ENCODE results near the gene PSMB10.
"Not testable (repeated sequence)": the region's sequence is repeated elsewhere in the genome, so short reads cannot be mapped to it uniquely, and the experiment has no call there.

PSMB10 gene

DNA sequence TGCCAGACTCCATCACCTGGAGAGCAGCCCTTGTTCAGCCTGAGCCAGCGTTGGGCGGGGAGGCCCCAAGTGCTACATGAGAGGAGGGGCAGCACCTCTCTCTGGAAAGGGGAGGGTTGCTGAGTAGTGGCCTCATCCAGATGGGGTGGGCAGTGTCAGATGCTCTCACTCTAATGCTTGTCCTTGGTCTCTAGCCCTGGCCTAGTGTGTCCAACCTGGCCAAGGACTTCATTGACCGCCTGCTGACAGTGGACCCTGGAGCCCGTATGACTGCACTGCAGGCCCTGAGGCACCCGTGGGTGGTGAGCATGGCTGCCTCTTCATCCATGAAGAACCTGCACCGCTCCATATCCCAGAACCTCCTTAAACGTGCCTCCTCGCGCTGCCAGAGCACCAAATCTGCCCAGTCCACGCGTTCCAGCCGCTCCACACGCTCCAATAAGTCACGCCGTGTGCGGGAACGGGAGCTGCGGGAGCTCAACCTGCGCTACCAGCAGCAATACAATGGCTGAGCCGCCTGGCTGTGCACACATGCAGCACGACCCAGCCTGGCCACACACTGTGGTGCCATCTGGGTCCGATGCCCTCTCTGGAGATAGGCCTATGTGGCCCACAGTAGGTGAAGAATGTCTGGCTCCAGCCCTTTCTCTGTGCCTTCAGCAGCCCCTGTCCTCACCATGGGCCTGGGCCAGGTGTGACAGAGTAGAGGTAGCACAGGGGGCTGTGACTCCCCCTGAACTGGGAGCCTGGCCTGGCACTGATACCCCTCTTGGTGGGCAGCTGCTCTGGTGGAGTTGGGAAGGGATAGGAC, 9.3 kb downstream of the PSMB10 start:
- no peak for DNase-seq (ENCODE audit: low read depth in 2 of 2, low spot score in 1 of 2)

DNA sequence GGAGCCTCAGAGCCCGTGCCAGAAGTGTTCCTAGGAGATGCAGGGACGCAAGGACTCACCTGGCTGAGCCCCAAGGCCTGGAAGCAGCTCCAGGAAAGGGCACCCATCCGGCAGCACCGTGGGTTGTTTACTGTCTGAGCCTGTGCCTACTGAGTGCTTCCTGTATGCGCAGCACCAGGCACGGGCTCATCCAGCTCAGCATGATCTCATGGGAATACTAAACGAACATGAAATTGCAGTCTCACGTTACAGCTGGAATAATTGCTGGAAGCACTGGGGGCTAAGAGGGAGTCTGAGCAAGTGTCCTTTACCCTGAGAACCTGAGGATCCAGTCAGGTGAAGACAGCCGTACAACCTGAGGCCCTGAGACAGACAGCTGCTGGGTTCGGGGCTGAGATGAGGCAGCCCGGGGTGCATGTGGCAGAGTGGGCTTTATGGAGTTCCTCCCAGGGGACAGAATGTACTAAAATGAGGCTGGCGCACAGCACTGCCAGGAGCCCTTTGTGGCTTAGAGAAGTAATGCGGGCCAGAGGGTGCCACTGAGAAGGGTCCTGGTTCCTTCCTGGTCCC, 10.4 kb downstream of the PSMB10 start:
- no peak for DNase-seq (ENCODE audit: low read depth in 2 of 2, low spot score in 1 of 2)

GRCh38 chr16:67924140-67924906, 12.3 kb downstream of the PSMB10 start:
- no peak for DNase-seq (ENCODE audit: low read depth in 2 of 2, low spot score in 1 of 2)

- DNase-seq (ENCODE audit: low read depth in 2 of 2, low spot score in 1 of 2), result no peak
These were observed 13.1 kb downstream of the PSMB10 start for GRCh38 chr16:67923414-67924116.

DNA sequence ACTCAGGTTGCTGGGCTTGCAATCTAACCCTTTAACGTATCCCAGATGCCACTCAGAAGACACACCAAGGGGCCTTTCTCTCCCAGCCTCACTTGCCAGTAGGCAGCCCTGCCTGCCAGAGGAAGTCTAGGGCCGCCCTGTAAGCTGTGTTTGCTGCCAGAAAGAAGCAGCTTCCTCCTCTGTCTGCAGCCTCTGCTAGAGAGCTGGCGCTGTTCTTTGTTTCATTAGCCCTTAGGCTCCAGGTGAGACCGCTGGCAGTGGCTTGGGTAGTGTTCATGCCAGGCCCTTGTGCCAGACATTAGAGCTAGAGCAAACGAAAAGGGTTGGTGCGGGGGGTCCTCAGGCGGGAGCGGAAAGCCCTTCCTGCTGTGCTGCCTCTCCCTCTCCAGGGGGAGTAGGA, 13.9 kb downstream of the PSMB10 start:
- no peak for DNase-seq (ENCODE audit: low read depth in 2 of 2, low spot score in 1 of 2)

DNA sequence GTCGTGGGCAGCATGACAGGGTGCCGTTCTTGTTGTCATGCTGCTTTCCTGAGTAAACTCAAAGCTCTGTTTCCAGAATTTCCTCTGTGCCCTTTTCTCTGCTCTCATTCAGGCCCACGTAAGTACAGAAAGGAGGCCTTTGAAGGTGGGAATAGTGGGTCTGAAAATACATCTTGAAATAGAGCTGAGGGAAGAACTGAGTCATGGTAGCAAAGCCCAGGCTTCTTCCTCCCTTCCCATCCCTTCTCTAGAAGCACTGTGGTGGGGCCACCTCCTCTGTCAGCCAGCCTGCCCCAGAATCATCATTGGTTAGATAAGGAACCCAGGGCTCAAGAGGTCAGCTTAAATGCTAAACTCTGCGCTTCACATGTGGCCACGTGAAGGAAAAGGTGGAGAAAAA, 14.4 kb downstream of the PSMB10 start:
- no peak for DNase-seq (ENCODE audit: low read depth in 2 of 2, low spot score in 1 of 2)

DNA sequence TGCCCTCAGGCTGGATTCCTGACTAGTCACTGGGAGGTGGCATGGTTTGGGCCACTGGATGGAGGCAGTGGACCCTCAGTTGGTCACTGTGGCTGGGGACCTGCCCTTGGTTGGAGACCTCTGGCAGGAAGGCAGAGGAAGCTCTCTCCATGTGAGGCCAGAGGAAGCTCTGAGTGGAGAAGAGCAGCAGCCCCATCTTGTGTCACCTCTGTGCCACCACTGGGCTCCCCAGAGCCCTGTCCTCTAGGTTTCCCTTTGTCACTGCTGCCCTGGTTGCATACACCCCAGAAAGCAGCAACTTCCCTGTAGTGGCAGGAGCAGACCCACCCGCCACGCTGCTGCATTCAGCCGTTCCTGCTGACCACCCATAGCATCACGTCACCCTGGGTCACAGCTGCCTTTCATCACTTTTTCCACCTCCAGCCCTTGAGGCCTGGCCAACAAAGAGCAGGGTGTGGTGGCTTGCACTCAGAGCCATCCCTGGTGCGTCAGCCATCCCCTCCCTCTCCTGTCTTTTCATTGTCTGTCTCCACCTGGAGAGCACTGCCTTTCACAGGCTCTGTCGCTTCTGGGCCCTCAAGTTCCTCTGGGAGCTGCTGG, 16.9 kb downstream of the PSMB10 start:
- no peak for DNase-seq (ENCODE audit: low read depth in 2 of 2, low spot score in 1 of 2)

DNA sequence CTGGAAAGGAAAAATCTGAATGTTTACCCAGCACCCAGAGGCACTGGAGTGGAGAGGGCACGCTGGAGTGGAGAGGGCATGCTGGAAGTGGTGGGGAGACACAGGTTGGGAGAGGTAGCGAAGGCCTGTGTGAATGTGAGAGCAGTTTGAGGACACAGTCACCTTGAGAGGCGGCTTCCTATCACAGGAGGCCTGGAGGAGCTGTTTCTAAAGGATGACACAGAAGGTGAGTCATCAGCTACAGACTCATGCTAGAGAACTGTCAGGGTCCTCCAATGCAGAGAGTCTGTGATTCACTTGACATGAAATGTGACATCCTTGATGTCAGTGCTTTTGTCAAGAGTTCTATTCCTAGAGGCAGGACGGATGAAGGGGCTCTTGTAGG, 18.8 kb downstream of the PSMB10 start:
- DNase-seq (ENCODE audit: low read depth in 2 of 2, low spot score in 1 of 2), result no peak

DNA sequence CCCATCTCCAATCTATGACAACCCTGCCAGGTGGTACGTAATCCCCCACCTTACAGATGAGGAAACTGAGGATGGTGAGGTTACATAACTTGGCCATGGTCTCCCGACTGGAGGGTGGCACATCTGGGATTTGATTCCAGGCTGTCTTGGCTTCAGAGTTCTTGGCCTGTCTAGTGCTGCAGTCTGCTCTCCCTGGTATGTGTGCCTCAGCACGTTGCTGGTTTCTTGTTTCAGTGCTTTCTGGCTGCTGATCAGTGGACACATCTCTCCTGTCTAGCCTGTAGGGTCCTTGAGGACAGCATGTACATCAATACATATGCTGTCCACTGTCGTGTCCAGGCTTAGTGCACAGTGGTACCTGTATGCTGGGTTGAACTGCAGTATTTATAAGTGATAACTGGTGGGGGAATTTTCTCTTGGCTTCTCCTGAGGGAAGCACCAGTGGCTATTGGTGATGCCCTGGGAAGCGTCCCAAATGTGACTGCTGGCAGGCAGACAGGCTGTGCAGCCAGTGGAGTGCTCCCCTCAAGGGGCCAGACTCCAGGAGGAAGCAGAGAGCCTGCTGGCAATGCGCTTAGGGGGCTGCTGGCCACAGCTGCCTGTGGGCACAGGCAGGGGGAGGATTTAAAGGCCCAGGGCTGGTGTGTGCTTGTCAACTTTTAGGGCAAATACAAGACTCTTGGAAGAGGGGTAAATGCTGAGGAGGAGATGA, 19.4 kb downstream of the PSMB10 start:
- DNase-seq (ENCODE audit: low read depth in 2 of 2, low spot score in 1 of 2), result no peak

- DNase-seq (ENCODE audit: low read depth in 2 of 2, low spot score in 1 of 2), result no peak
These were observed 20.6 kb downstream of the PSMB10 start for GRCh38 chr16:67915831-67916723.

DNA sequence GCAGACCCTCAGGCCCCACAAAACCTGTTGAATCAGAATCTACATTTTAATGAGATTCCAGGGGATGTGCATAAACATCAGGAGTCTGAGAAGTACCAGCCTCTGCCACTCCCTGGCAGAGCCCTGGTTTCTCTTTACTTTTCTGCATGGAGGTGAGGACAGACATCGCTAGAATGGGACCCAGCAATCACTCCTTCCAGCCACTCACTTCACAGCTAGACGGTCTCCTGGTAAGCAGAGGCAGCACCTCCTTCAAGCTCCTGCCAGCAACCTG, 21.2 kb downstream of the PSMB10 start:
- DNase-seq (ENCODE audit: low read depth in 2 of 2, low spot score in 1 of 2), result not testable (repeated sequence)

DNA sequence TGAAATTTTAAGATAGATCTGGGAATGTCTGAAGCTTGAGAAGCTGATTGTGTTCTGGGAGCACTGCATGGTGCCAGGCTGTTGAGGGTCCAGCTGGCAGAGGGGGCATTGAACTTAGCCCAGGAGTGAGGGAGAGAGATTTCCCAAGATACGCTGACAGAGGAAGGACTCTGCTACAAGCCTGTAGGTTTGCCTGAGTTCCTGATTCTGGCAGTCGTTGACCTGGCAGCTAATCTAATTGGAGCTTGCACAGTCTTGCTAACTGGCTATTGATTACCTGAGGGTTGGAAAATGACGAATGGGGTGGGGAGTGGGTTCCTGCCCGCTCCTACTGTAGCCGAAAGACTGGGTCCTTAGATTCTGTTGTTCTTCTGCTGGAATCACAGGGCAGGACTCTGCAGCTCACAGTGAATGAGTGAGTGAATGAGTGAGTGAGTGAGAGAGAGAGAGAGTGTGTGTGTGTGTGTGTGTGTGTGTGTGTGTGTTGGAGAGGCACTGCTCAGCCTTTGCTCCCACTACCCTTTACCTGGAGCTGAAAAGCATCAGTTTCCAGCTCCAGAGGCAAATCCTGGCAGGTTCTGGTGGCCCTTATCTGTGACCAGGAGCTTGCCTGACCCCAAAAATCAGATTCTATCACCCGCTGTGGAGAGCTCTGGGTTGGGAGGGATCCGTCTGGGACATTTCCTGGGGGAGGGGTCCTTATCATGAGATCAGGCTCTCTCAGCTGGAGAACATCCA, 21.7 kb downstream of the PSMB10 start:
- DNase-seq (ENCODE audit: low read depth in 2 of 2, low spot score in 1 of 2), result no peak

GRCh38 chr16:67910158-67910557, 26.5 kb downstream of the PSMB10 start:
- no peak for DNase-seq (ENCODE audit: low read depth in 2 of 2, low spot score in 1 of 2)

DNA sequence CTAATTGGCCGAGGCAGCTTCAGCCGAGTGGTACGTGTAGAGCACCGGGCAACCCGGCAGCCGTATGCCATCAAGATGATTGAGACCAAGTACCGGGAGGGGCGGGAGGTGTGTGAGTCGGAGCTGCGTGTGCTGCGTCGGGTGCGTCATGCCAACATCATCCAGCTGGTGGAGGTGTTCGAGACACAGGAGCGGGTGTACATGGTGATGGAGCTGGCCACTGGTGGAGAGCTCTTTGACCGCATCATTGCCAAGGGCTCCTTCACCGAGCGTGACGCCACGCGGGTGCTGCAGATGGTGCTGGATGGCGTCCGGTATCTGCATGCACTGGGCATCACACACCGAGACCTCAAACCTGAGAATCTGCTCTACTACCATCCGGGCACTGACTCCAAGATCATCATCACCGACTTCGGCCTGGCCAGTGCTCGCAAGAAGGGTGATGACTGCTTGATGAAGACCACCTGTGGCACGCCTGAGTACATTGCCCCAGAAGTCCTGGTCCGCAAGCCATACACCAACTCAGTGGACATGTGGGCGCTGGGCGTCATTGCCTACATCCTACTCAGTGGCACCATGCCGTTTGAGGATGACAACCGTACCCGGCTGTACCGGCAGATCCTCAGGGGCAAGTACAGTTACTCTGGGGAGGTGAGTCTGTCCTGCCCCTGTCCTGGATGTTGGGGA, 27.5 kb downstream of the PSMB10 start:
- DNase-seq (ENCODE audit: low read depth in 2 of 2, low spot score in 1 of 2), result no peak

DNA sequence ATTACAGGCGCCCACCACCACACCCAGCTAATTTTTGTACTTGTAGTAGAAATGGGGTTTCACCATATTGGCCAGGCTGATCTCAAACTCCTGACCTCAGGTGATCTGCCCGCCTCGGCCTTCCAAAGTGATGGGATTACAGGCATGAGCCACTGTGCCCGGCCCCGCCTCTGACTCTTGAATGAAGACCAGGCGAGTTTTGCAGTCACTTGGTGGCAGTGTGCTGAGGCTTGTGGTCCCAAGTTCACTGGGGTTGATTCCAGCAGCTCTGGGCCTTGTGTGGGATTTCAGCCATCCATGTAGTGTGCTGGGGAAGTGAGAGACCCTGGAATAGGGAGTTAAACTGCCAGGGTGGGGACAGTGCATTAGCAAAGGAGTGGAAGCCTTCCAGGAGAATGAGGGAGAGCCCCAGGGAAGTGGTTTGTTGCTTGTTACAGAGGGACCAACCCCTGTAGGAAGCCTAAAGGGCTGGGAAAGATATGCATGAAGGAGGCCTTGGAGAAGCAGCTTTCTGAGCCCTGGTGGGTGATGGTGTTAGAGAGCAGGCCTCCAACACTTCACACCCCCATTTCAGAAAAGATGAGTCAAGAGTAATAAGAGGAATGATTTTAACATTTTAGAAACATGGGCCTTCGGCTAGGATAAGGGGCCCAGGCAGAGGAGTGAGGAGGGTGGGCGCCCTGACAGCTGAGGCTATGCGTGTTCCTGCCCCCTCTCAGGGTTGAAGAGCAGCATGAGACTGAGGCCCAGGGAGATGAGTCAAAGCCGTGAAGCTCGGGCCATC, 29.1 kb downstream of the PSMB10 start:
- no peak for DNase-seq (ENCODE audit: low read depth in 2 of 2, low spot score in 1 of 2)

GRCh38 chr16:67902831-67903230, 33.8 kb downstream of the PSMB10 start:
- no peak for DNase-seq (ENCODE audit: low read depth in 2 of 2, low spot score in 1 of 2)

DNA sequence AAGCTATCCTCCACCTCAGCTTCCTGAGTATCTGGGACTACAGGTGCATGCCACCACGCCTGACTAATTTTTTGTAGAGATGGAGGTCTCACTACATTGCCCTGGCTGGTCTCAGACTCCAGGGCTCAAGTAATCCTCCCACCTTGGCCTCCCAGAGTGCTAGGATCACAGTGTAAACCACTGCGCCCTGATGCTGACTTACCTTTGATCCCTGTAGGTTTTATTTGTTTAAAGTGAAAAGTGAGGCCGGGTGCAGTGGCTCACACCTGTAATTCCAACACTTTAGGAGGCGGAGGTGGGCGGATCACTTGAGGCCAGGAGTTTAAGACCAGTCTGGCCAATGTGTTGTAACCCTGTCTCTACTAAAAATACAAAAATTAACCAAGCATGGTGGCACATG, 34.9 kb downstream of the PSMB10 start:
- DNase-seq (ENCODE audit: low read depth in 2 of 2, low spot score in 1 of 2), result no peak

GRCh38 chr16:67897231-67897630, 39.4 kb downstream of the PSMB10 start:
- no peak for DNase-seq (ENCODE audit: low read depth in 2 of 2, low spot score in 1 of 2)
